Body of pancreas (tissue), 4 donors: ENCODE measurements around the gene NRIP2. TPM values are rescaled to one million over a fixed set of nuclear protein-coding genes. Genes with fewer than 3 reads are reported as not detected.
A peak's percentile ranks its signal among the peaks of the same experiment; 100 is the strongest.

ENCODE experiments used
- ATAC-seq: fragments of 150-250 bp; one replicate; pipeline ENCODE4 v1.9.1; 2016
- DNase-seq, 4 donors: peaks; one replicate each; pipeline ENCODE4 v3.0.0-alpha.2; 2019
- H3K27ac ChIP-seq, 4 donors: fragments of 200-600 bp; sonication (generic); 1 replicate in 3 of 4; 2 replicates in 1 of 4; pipeline versions ENCODE4 v1.5.1 to v1.6.1; 2016 to 2019; ENCODE audit warnings: mild to moderate bottlenecking in 1 of 4, mixed read lengths in 1 of 4, moderate library complexity in 1 of 4
- H3K27me3 ChIP-seq, 2 donors: fragments of 200-600 bp; sonication (generic); one replicate each; pipeline ENCODE4 v1.6.0; 2016; ENCODE audit warnings: mild to moderate bottlenecking in 1 of 2
- H3K36me3 ChIP-seq, 2 donors: fragments of 200-600 bp; sonication (generic); replicated peaks in 1 of 2; 2 replicates each; pipeline ENCODE4 v1.5.1; 2016; ENCODE audit warnings: low read depth in 2 of 2; ENCODE audit not compliant: insufficient read depth in 1 of 2
- H3K4me1 ChIP-seq: fragments of 200-600 bp; sonication (generic); one replicate; pipeline ENCODE4 v1.6.0; 2016
- H3K4me3 ChIP-seq, 2 donors: fragments of 200-600 bp; sonication (generic); 1 replicate in 1 of 2; 2 replicates in 1 of 2; pipeline ENCODE4 v1.5.1; 2016 to 2019
- H3K9me3 ChIP-seq, 3 donors: fragments of 200-600 bp; sonication (generic); 1 replicate in 2 of 3; 2 replicates in 1 of 3; pipeline ENCODE4 v1.5.1; 2016
- CTCF ChIP-seq, 7 experiments: fragments of 450-650 bp in 4 of 7; fragments of 200-600 bp in 3 of 7; sonication (generic) in 3 of 7; IDR thresholded peaks; one replicate each; pipeline ENCODE4 v1.5.1; 2016 to 2019; ENCODE audit warnings: antibody characterized with exemption in 7 of 7
- POLR2A ChIP-seq, 3 donors: fragments of 450-650 bp; IDR thresholded peaks; one replicate each; pipeline ENCODE4 v1.6.1; 2016; ENCODE audit warnings: antibody characterized with exemption in 3 of 3, mild to moderate bottlenecking in 2 of 3
- WGBS, 2 donors: methylation state at CpG; one replicate each; pipeline ENCODE4 v1.1.5; 2017; 5-methylcytosine and 5-hydroxymethylcytosine counted together
- intact Hi-C: fragments of 100-400 bp; cut with DNase I; formaldehyde crosslinking; loops from one replicate; pipeline ENCODE4 v1.15.1; 2023
- total RNA-seq, 2 donors: library from RNA; depleted of rRNA; stranded (reverse); fragments of >200 nt; gene quantifications; one replicate each; pipeline ENCODE4 v1.1.0, GENCODE V29; 2016

Gene NRIP2
- total RNA-seq, 2 donors from 2014 or later: 0.26 to 0.33 TPM

- no peak for ATAC-seq
- Histone ChIP-seq H3K27ac (no peak overlapping the region), H3K4me1 (peaks cover 10% of the 10 kb centered on the region), H3K27me3 (no peaks in the 10 kb centered on the region), H3K36me3 (no peaks in the 10 kb centered on the region), H3K4me3 (no peak overlapping the region), H3K9me3 (no peaks in the 10 kb centered on the region)
- WGBS, 2 donors: 88 to 98% methylated on average over 3 of the region's 3 CpGs
- intact Hi-C loops: no loop called here
- no peak for TF ChIP-seq CTCF (IDR thresholded peaks at IDR 0.05)
- TF ChIP-seq POLR2A (IDR thresholded peaks at IDR 0.05): no peak
- peak in 1 of 4 donors; percentile 34 for DNase-seq
Measured at GRCh38 chr12:2856051-2856450, 21.2 kb upstream of the NRIP2 start.

GRCh38 chr12:2855546-2855945 is 20.7 kb upstream of the NRIP2 start:
- Histone ChIP-seq H3K27me3 (no peaks in the 10 kb centered on the region), H3K4me3 (no peak overlapping the region), H3K4me1 (peaks cover 10% of the 10 kb centered on the region), H3K27ac (peak overlapping the region in 1 of 4 donors; percentile 55), H3K9me3 (no peaks in the 10 kb centered on the region), H3K36me3 (no peaks in the 10 kb centered on the region)
- TF ChIP-seq CTCF (IDR thresholded peaks at IDR 0.05) (no peak), POLR2A (IDR thresholded peaks at IDR 0.05) (no peak)
- intact Hi-C loops: no loop called here
- DNase-seq (no peak), ATAC-seq (no peak)
- WGBS, 2 donors: 87 to 94% methylated on average over 7 of the region's 7 CpGs

DNA sequence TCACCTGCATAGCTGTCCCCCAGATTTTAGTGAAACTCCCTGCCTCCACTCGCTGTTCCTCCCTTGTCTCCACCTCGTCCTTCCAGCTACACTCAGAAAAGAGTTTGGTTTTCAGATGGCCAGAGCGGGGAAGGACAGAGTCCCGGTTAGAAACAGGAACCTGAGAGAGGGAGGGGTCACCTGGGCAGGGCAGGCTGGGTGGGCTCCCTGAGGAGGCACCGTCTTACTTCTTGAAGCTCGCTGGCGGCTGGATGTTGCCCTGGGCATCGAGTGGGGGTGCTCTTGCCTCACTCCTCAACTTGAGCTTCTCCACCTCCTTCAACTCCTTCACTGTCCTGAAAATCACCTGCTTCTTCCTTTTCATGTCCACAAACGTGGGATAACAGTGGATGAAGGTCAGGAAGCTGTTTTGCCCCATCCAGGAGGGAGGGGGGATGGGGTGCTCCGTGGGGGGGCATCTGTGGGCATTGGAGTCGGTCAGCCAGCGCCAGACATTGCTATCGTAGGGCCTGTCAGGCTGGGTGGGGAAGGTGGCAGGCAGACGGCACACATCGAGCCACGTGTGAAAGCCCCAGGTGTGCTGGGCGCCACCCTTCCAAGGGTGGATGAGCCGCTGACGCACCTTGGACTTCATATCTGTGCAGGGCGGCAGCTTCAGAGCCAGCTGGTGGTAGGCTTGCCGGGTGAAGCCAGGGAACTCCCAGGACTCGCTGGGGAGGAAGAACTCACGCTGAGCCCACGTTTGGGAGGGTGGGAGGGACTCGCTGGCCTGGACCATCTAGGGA is 20.0 kb upstream of the NRIP2 start:
- H3K4me1 ChIP-seq: peaks cover 10% of the 10 kb centered on the region
- DNase-seq: peak; percentile 66 to 87 (median 84)
- no peak for TF ChIP-seq POLR2A (IDR thresholded peaks at IDR 0.05)
- TF ChIP-seq CTCF (IDR thresholded peaks at IDR 0.05): no peak
- no peak overlapping the region for H3K4me3 ChIP-seq
- 51 to 60% methylated on average over 18 to 25 of the region's 25 CpGs for WGBS, 2 donors
- H3K36me3 ChIP-seq: no peaks in the 10 kb centered on the region
- peak; percentile 85 for ATAC-seq
- peak overlapping the region in 2 of 4 donors; percentile 44 to 55 for H3K27ac ChIP-seq
- no peaks in the 10 kb centered on the region for H3K9me3 ChIP-seq
- intact Hi-C loops: no loop called here
- H3K27me3 ChIP-seq: no peaks in the 10 kb centered on the region

- TF ChIP-seq POLR2A (IDR thresholded peaks at IDR 0.05) (no peak), CTCF (IDR thresholded peaks at IDR 0.05) (peak; percentile 58 to 79 (median 74))
- Histone ChIP-seq H3K27ac (no peak overlapping the region), H3K4me3 (no peak overlapping the region), H3K36me3 (no peaks in the 10 kb centered on the region), H3K9me3 (no peaks in the 10 kb centered on the region), H3K27me3 (no peaks in the 10 kb centered on the region), H3K4me1 (peaks cover 10% of the 10 kb centered on the region)
- 13 to 29% methylated on average over 8 to 11 of the region's 11 CpGs for WGBS, 2 donors
- DNase-seq (peak; percentile 82 to 91 (median 86)), ATAC-seq (peak; percentile 81)
- intact Hi-C loops: no loop called here
Measured at GRCh38 chr12:2853626-2854025, 18.8 kb upstream of the NRIP2 start.

DNA sequence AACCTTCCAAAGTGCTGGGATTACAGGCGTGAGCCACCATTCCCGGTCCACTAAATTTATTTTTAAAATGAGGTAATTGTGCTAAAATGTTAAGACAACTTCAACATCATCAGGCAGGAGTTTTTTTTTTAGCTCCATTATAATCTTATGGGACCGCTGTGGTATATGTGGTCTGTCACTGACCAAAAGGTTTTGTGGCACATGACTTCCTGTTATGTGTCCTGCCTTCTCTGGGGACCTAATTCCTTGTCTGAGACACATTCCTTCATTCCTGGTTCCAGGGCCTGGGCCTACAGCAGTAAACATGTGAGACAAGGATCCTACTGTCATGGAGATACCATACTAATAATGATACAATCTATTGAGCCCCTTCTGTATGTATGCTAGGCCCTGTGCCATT is 17.1 kb upstream of the NRIP2 start:
- TF ChIP-seq POLR2A (IDR thresholded peaks at IDR 0.05) (no peak), CTCF (IDR thresholded peaks at IDR 0.05) (no peak)
- Histone ChIP-seq H3K4me3 (no peak overlapping the region), H3K4me1 (peaks cover 10% of the 10 kb centered on the region), H3K36me3 (no peaks in the 10 kb centered on the region), H3K27me3 (no peaks in the 10 kb centered on the region), H3K27ac (no peak overlapping the region), H3K9me3 (no peaks in the 10 kb centered on the region)
- 97 to 98% methylated on average over 3 of the region's 3 CpGs for WGBS, 2 donors
- DNase-seq (no peak), ATAC-seq (no peak)
- intact Hi-C loops: no loop called here
